Activated CD8-positive, alpha-beta T cell treated with anti-CD3 and anti-CD28 coated beads for 36 hours (primary cell): ENCODE data around the gene TLR1. TPM values are rescaled to one million over a fixed set of nuclear protein-coding genes. Genes with fewer than 3 reads are reported as not detected.

Source experiments
- ATAC-seq: fragments of 200-7000 bp; cut with Tn5 transposase; one replicate; pipeline ENCODE4 v1.10.0; 2021; ENCODE audit warnings: mild to moderate bottlenecking, moderate library complexity
- CTCF ChIA-PET: fragments of 350-600 bp; sonication (Branson Sonifier 250); formaldehyde crosslinking; loops from one replicate; lab custom pipeline; 2021; ENCODE audit warnings: antibody characterized with exemption; lab: Charles Lee
- POLR2A ChIA-PET: fragments of 350-600 bp; sonication (Branson Sonifier 250); formaldehyde crosslinking; loops from one replicate; lab custom pipeline; 2021; ENCODE audit warnings: antibody characterized with exemption; lab: Charles Lee
- DNase-seq: peaks from one replicate; pipeline ENCODE4 v3.0.0-alpha.2; 2020
- H3K27ac Mint-ChIP-seq: one replicate; pipeline ENCODE4 v1.8.0; 2021; ENCODE audit warnings: mild to moderate bottlenecking, mixed read lengths
- H3K27me3 Mint-ChIP-seq: one replicate; pipeline ENCODE4 v1.8.0; 2021; ENCODE audit warnings: mixed read lengths
- H3K36me3 Mint-ChIP-seq: one replicate; pipeline ENCODE4 v1.8.0; 2021; ENCODE audit warnings: low read depth, mixed read lengths
- H3K4me1 Mint-ChIP-seq: one replicate; pipeline ENCODE4 v1.8.0; 2021; ENCODE audit warnings: low read depth, mixed read lengths
- H3K4me3 Mint-ChIP-seq: one replicate; pipeline ENCODE4 v1.8.0; 2021; ENCODE audit warnings: mild to moderate bottlenecking, moderate library complexity, mixed read lengths
- H3K9me3 Mint-ChIP-seq: one replicate; pipeline ENCODE4 v1.8.0; 2021; ENCODE audit warnings: mixed read lengths
- CTCF ChIP-seq: fragments of 200-600 bp; IDR thresholded peaks from one replicate; pipeline ENCODE4 v1.8.0; 2022; ENCODE audit warnings: antibody characterized with exemption, mild to moderate bottlenecking
- intact Hi-C: fragments of 100-400 bp; cut with micrococcal nuclease; formaldehyde crosslinking; loops from one replicate; pipeline ENCODE4 v1.10.0; 2022
- total RNA-seq, 2 experiments: library from RNA; stranded (reverse); gene quantifications; one replicate each; pipeline ENCODE4 v1.2.3, GENCODE V29; 2021

The TLR1 gene
- total RNA-seq, 2 experiments from 2014 or later, result 1.5 to 1.9 TPM

GRCh38 chr4:38820329-38821061 is 15.9 kb upstream of the TLR1 start:
- peaks cover 3% of the 10 kb centered on the region for H3K36me3 Mint-ChIP-seq
- DNase-seq (no peak), ATAC-seq (no peak)
- no peak for TF ChIP-seq CTCF
- ChIA-PET POLR2A (interaction anchor here (0.6 kb wide), 1 partner anchor 15 kb away, joined by 3 read pairs; no protein-coding TSS in a partner anchor), CTCF (interaction anchor here (1.0 to 1.9 kb wide), 2 partner anchors 16 to 61 kb away, joined by 3 to 10 read pairs; partner anchors contain the start of gene TLR1)
- intact Hi-C loops, result no loop called here
- H3K4me3 Mint-ChIP-seq, result no peak overlapping the region
- H3K4me1 Mint-ChIP-seq, result peaks cover 13% of the 10 kb centered on the region
- peaks cover 13% of the 10 kb centered on the region for H3K9me3 Mint-ChIP-seq
- no peak overlapping the region for H3K27ac Mint-ChIP-seq
- H3K27me3 Mint-ChIP-seq, result no peaks in the 10 kb centered on the region

GRCh38 chr4:38819569-38819968 is 15.0 kb upstream of the TLR1 start:
- Mint-ChIP-seq H3K36me3 (peaks cover 3% of the 10 kb centered on the region), H3K4me1 (peaks cover 13% of the 10 kb centered on the region), H3K9me3 (peaks cover 13% of the 10 kb centered on the region), H3K27me3 (no peaks in the 10 kb centered on the region), H3K27ac (no peak overlapping the region), H3K4me3 (no peak overlapping the region)
- intact Hi-C loops, result no loop called here
- TF ChIP-seq CTCF, result no peak
- CTCF ChIA-PET, result interaction anchor here (1.1 to 1.9 kb wide), 5 partner anchors 15 to 60 kb away, joined by 3 to 10 read pairs (median 6); partner anchors contain the start of genes TLR1 and TLR10
- DNase-seq, result no peak
- peak; percentile 39 for ATAC-seq
- POLR2A ChIA-PET, result no interaction called here

GRCh38 chr4:38818441-38818976 is 13.9 kb upstream of the TLR1 start:
- H3K27ac Mint-ChIP-seq, result no peak overlapping the region
- POLR2A ChIA-PET, result no interaction called here
- CTCF ChIA-PET, result interaction anchor here (1.1 to 1.9 kb wide), 5 partner anchors 14 to 59 kb away, joined by 3 to 10 read pairs (median 6); partner anchors contain the start of genes TLR1 and TLR10
- peaks cover 3% of the 10 kb centered on the region for H3K36me3 Mint-ChIP-seq
- DNase-seq, result no peak
- H3K9me3 Mint-ChIP-seq, result peaks cover 12% of the 10 kb centered on the region
- intact Hi-C loops, result no loop called here
- peaks cover 13% of the 10 kb centered on the region for H3K4me1 Mint-ChIP-seq
- no peak for ATAC-seq
- H3K4me3 Mint-ChIP-seq, result no peak overlapping the region
- no peak for TF ChIP-seq CTCF
- no peaks in the 10 kb centered on the region for H3K27me3 Mint-ChIP-seq

GRCh38 chr4:38815885-38816782 is 11.5 kb upstream of the TLR1 start:
- peaks cover 6% of the 10 kb centered on the region for H3K9me3 Mint-ChIP-seq
- intact Hi-C loops, result no loop called here
- DNase-seq (no peak), ATAC-seq (no peak)
- H3K4me1 Mint-ChIP-seq, result peaks cover 13% of the 10 kb centered on the region
- no peak overlapping the region for H3K27ac Mint-ChIP-seq
- H3K27me3 Mint-ChIP-seq, result no peaks in the 10 kb centered on the region
- H3K36me3 Mint-ChIP-seq, result no peaks in the 10 kb centered on the region
- CTCF ChIA-PET, result interaction anchor here (0.6 to 2.0 kb wide), 3 partner anchors 12 to 85 kb away, joined by 3 to 6 read pairs (median 3); partner anchors contain the start of genes TLR1 and TLR10
- H3K4me3 Mint-ChIP-seq, result no peak overlapping the region
- no peak for TF ChIP-seq CTCF
- POLR2A ChIA-PET, result interaction anchor here (1.0 kb wide), 1 partner anchor 11 kb away, joined by 4 read pairs; no protein-coding TSS in a partner anchor
